Body of pancreas (tissue), 4 donors: ENCODE measurements around the gene NFIA. TPM values are rescaled to one million over a fixed set of nuclear protein-coding genes. Genes with fewer than 3 reads are reported as not detected.

Experiments used
- ATAC-seq: fragments of 150-250 bp; one replicate; pipeline ENCODE4 v1.9.1; 2016
- DNase-seq, 4 donors: peaks; one replicate each; pipeline ENCODE4 v3.0.0-alpha.2; 2019
- H3K27ac ChIP-seq, 4 donors: fragments of 200-600 bp; sonication (generic); 1 replicate in 3 of 4; 2 replicates in 1 of 4; pipeline versions ENCODE4 v1.5.1 to v1.6.1; 2016 to 2019; ENCODE audit warnings: mild to moderate bottlenecking in 1 of 4, mixed read lengths in 1 of 4, moderate library complexity in 1 of 4
- H3K27me3 ChIP-seq, 2 donors: fragments of 200-600 bp; sonication (generic); one replicate each; pipeline ENCODE4 v1.6.0; 2016; ENCODE audit warnings: mild to moderate bottlenecking in 1 of 2
- H3K36me3 ChIP-seq, 2 donors: fragments of 200-600 bp; sonication (generic); replicated peaks in 1 of 2; 2 replicates each; pipeline ENCODE4 v1.5.1; 2016; ENCODE audit warnings: low read depth in 2 of 2; ENCODE audit not compliant: insufficient read depth in 1 of 2
- H3K4me1 ChIP-seq: fragments of 200-600 bp; sonication (generic); one replicate; pipeline ENCODE4 v1.6.0; 2016
- H3K4me3 ChIP-seq, 2 donors: fragments of 200-600 bp; sonication (generic); 1 replicate in 1 of 2; 2 replicates in 1 of 2; pipeline ENCODE4 v1.5.1; 2016 to 2019
- H3K9me3 ChIP-seq, 3 donors: fragments of 200-600 bp; sonication (generic); 1 replicate in 2 of 3; 2 replicates in 1 of 3; pipeline ENCODE4 v1.5.1; 2016
- CTCF ChIP-seq, 7 experiments: fragments of 450-650 bp in 4 of 7; fragments of 200-600 bp in 3 of 7; sonication (generic) in 3 of 7; IDR thresholded peaks; one replicate each; pipeline ENCODE4 v1.5.1; 2016 to 2019; ENCODE audit warnings: antibody characterized with exemption in 7 of 7
- POLR2A ChIP-seq, 3 donors: fragments of 450-650 bp; IDR thresholded peaks; one replicate each; pipeline ENCODE4 v1.6.1; 2016; ENCODE audit warnings: antibody characterized with exemption in 3 of 3, mild to moderate bottlenecking in 2 of 3
- WGBS, 2 donors: methylation state at CpG; one replicate each; pipeline ENCODE4 v1.1.5; 2017; 5-methylcytosine and 5-hydroxymethylcytosine counted together
- intact Hi-C: fragments of 100-400 bp; cut with DNase I; formaldehyde crosslinking; loops from one replicate; pipeline ENCODE4 v1.15.1; 2023
- total RNA-seq, 2 donors: library from RNA; depleted of rRNA; stranded (reverse); fragments of >200 nt; gene quantifications; one replicate each; pipeline ENCODE4 v1.1.0, GENCODE V29; 2016

NFIA gene
- total RNA-seq, 2 donors from 2014 or later = 21.5 to 32.3 TPM

DNA sequence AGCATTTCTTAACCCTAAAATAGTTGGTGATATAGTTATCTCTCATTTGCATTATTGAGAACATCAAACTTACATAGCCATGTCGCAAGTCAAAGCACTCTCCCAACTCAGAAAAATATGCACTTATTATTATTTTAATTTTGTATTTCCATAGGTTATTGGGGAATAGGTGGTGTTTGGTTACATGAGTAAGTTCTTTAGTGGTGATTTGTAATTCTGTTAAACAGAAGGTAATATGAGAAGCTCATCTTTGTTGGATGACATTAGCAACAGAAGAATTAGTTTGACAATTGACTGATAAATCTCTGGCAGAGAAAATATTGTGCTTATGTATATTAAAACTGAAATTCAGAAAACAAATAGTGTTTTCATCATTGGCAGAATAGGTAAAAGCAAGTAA, 154.8 kb downstream of the NFIA start:
- Histone ChIP-seq H3K4me3 (no peak overlapping the region), H3K9me3 (no peaks in the 10 kb centered on the region), H3K27ac (no peak overlapping the region), H3K4me1 (peaks cover 24% of the 10 kb centered on the region), H3K27me3 (no peaks in the 10 kb centered on the region), H3K36me3 (no peaks in the 10 kb centered on the region)
- WGBS, 2 donors = 100% methylated on average over 1 of the region's 1 CpG
- no peak for DNase-seq
- ATAC-seq = no peak
- no peak for TF ChIP-seq POLR2A (IDR thresholded peaks at IDR 0.05)
- no peak for TF ChIP-seq CTCF (IDR thresholded peaks at IDR 0.05)
- intact Hi-C loops = no loop called here

GRCh38 chr1:61237659-61238358, 155.4 kb downstream of the NFIA start:
- H3K27ac ChIP-seq = no peak overlapping the region
- no peak overlapping the region for H3K4me3 ChIP-seq
- no peak for ATAC-seq
- peaks cover 25% of the 10 kb centered on the region for H3K4me1 ChIP-seq
- no peak for DNase-seq
- WGBS, 2 donors = 87 to 89% methylated on average over 3 of the region's 3 CpGs
- intact Hi-C loops = no loop called here
- TF ChIP-seq CTCF (IDR thresholded peaks at IDR 0.05) (no peak), POLR2A (IDR thresholded peaks at IDR 0.05) (no peak)
- no peaks in the 10 kb centered on the region for H3K27me3 ChIP-seq
- no peaks in the 10 kb centered on the region for H3K36me3 ChIP-seq
- no peaks in the 10 kb centered on the region for H3K9me3 ChIP-seq

DNA sequence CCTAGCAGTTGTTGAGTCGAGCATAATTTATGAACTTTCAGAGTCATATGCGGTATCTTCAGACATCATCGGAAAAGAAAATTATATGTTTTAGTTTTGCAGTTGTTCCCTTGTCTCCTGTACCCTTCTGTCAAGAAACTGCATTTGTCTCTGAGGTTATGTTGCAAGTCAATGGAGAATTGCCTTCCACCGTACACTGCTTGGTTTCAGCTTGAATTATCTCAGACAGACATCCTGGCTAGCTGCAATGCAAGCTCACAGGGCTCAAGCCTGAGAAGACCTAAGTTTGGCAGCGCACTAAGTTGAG, 156.0 kb downstream of the NFIA start:
- no peak overlapping the region for H3K4me3 ChIP-seq
- no peak for DNase-seq
- no peaks in the 10 kb centered on the region for H3K27me3 ChIP-seq
- H3K4me1 ChIP-seq = peaks cover 23% of the 10 kb centered on the region
- no peak for ATAC-seq
- H3K36me3 ChIP-seq = no peaks in the 10 kb centered on the region
- WGBS, 2 donors = 89 to 92% methylated on average over 5 of the region's 5 CpGs
- no peaks in the 10 kb centered on the region for H3K9me3 ChIP-seq
- intact Hi-C loops = no loop called here
- no peak overlapping the region for H3K27ac ChIP-seq
- TF ChIP-seq CTCF (IDR thresholded peaks at IDR 0.05) (no peak), POLR2A (IDR thresholded peaks at IDR 0.05) (no peak)

DNA sequence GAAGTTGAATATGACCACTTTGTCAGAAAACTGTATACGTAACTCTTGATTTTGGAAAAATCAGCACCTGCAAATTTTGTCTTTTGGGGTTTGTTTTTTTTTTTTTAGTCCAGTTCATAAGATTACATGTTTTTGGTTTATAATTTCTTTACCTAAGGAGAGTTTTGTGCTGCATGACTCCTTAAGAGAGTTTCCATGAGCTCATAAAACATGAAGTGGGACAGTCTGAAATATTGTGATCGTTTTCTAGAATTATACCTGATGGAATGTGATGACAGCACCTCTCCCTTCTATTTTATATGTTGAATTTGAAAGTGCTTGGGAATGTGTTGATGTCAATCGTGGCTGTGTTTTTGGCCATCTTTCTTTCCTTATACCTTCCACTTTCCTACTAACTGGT, 158.5 kb downstream of the NFIA start:
- DNase-seq (no peak), ATAC-seq (peak; percentile 31)
- no peaks in the 10 kb centered on the region for H3K27me3 ChIP-seq
- H3K4me1 ChIP-seq = peaks cover 33% of the 10 kb centered on the region
- 47 to 53% methylated on average over 3 of the region's 3 CpGs for WGBS, 2 donors
- TF ChIP-seq POLR2A (IDR thresholded peaks at IDR 0.05) (no peak), CTCF (IDR thresholded peaks at IDR 0.05) (no peak)
- peak overlapping the region; percentile 22 to 55 (median 50) for H3K27ac ChIP-seq
- no peaks in the 10 kb centered on the region for H3K36me3 ChIP-seq
- no peak overlapping the region for H3K4me3 ChIP-seq
- intact Hi-C loops = no loop called here
- H3K9me3 ChIP-seq = no peaks in the 10 kb centered on the region

DNA sequence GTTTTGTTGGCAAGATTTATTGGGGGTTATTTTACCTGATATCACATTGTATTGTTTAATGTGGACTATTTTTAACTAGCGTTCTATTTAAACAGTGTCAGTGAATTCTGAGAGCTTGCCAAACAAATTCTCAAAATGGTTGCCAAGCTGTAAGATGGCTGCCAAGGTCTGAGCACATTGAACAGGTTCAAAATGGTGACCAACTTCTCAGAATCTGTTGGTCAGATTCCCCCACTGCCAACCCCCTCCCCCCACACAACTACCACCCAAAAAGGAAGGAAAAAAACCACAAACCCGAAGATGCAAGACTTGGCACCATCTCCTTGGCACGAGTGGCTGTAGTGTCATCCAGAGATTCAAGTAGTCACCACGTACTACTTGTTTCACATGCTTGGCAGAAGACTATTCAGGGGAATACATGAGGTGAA, 159.1 kb downstream of the NFIA start:
- Histone ChIP-seq H3K4me1 (peaks cover 35% of the 10 kb centered on the region), H3K27ac (peak overlapping the region; percentile 22 to 55 (median 50)), H3K9me3 (no peaks in the 10 kb centered on the region), H3K27me3 (no peaks in the 10 kb centered on the region), H3K36me3 (no peaks in the 10 kb centered on the region), H3K4me3 (peak overlapping the region in 1 of 2 donors; percentile 2)
- DNase-seq = peak; percentile 45 to 68 (median 58)
- ATAC-seq = peak; percentile 77
- intact Hi-C loops = no loop called here
- 11 to 23% methylated on average over 4 of the region's 4 CpGs for WGBS, 2 donors
- TF ChIP-seq POLR2A (IDR thresholded peaks at IDR 0.05) (peak in 1 of 3 donors; percentile 16), CTCF (IDR thresholded peaks at IDR 0.05) (no peak)
